H1 (cell line): ENCODE measurements around the gene CAST. TPM values are rescaled to one million over a fixed set of nuclear protein-coding genes. Genes with fewer than 3 reads are reported as not detected.

ENCODE experiments used
- HDAC6 ChIP-seq: IDR thresholded peaks from one replicate; pipeline ENCODE4 v1.7.1; 2012; ENCODE audit warnings: low read depth, mild to moderate bottlenecking, inconsistent platforms, low read length, moderate library complexity
- polyA plus RNA-seq, 7 experiments: library from polyadenylated mRNA; depleted of rRNA in 3 of 7; stranded (reverse) in 5 of 7; unstranded in 2 of 7; fragments of >200 nt in 5 of 7; fragments of 200-250 nt in 2 of 7; gene quantifications; 1 replicate in 5 of 7; 2 replicates in 1 of 7; 4 replicates in 1 of 7; pipeline versions ENCODE4 v1.2.1 to v1.2.3, GENCODE V29; 2011 to 2013; ENCODE audit warnings: missing spikeins in 2 of 7, mixed read lengths in 2 of 7
- total RNA-seq: library from RNA; stranded (reverse); fragmentation: NEBNext Ultra II Directional; extraction: Animal tissue kit (Norgen Biotek cat#: 25700); gene quantifications from 2 replicates; pipeline ENCODE4 v1.2.1, GENCODE V29; 2021

Gene CAST
- total and polyA plus RNA-seq, 2 of the 8 experiments (the other 6 are each of a cell fraction or from before 2014, with no cell fraction given) = 9.0 to 48.2 TPM

- no peak for TF ChIP-seq HDAC6
Observed at GRCh38 chr5:96651948-96652753, 10.0 kb upstream of the CAST start (continued).
